Measurements from ENCODE around the gene ETV3. TPM values are rescaled to one million over a fixed set of nuclear protein-coding genes. Genes with fewer than 3 reads are reported as not detected.
A peak's percentile ranks its signal among the peaks of the same experiment; 100 is the strongest.
"Not testable (repeated sequence)": the region's sequence is repeated elsewhere in the genome, so short reads cannot be mapped to it uniquely, and the experiment has no call there.

ETV3 gene
- total and polyA plus RNA-seq, 10 of the 15 experiments (the other 5 are each of a cell fraction or from before 2014, with no cell fraction given), result 1.7 to 13.8 (median 7.2) TPM

GRCh38 chr1:157098987-157099632 is 39.1 kb downstream of the ETV3 start:
- peak; percentile 52 for ATAC-seq
- H4K20me1 ChIP-seq (ENCODE audit: control insufficient read depth, insufficient read depth); BruUV-seq (replicated peaks); H3K27ac ChIP-seq (ENCODE audit: control insufficient read depth, insufficient read depth); H3K4me1 ChIP-seq (ENCODE audit: control insufficient read depth, insufficient read depth, low read length); intact Hi-C loops (cut with micrococcal nuclease; ENCODE audit: unreplicated experiment); H3K4me2 ChIP-seq (ENCODE audit: control insufficient read depth, insufficient read depth); H3K36me3 ChIP-seq (ENCODE audit: control insufficient read depth in 2 of 2, insufficient read depth in 2 of 2, low read length in 1 of 2); FAIRE-seq; H3K9me3 ChIP-seq (replicated peaks; ENCODE audit: control insufficient read depth, insufficient read depth, low read length); H3K27me3 ChIP-seq (replicated peaks in 1 of 2; ENCODE audit: control insufficient read depth in 2 of 2, insufficient read depth in 2 of 2, low read length in 1 of 2); H3K9ac ChIP-seq (ENCODE audit: control insufficient read depth, insufficient read depth, low read length); H3K4me3 ChIP-seq; H3K79me2 ChIP-seq (ENCODE audit: control insufficient read depth, insufficient read depth, low read length); DNase-seq (ENCODE audit: low read depth, low spot score): not testable (repeated sequence)
- ChIA-PET RAD21 (ENCODE audit: unreplicated experiment) (interaction anchor here (0.5 to 2.0 kb wide), 7 partner anchors 8 to 69 kb away, joined by 3 to 9 read pairs (median 3); no protein-coding TSS in a partner anchor), SMC1A (ENCODE audit: uncharacterized antibody, unreplicated experiment) (interaction anchor here (0.7 to 1.9 kb wide), 7 partner anchors 9 to 148 kb away, joined by 3 to 7 read pairs (median 3); no protein-coding TSS in a partner anchor), POLR2A (interaction anchor here (1.5 kb wide), 1 partner anchor 49 kb away, joined by 3 read pairs; no protein-coding TSS in a partner anchor), CTCF (interaction anchor here (1.2 to 6.4 kb wide), 4 partner anchors 9 to 64 kb away, joined by 3 to 41 read pairs (median 11); no protein-coding TSS in a partner anchor)
- in situ Hi-C loops (cut with MboI), result loop anchor here (10.0 kb wide), 1 partner anchor 396 kb away; no protein-coding TSS in a partner anchor
- TF ChIP-seq HDGF (IDR thresholded peaks at IDR 0.05), result peak; percentile 60; the same call in 1 of the 2 replicates
- 41% methylated on average over 15 of the region's 17 CpGs for WGBS (ENCODE audit: insufficient coverage, insufficient replicate concordance, low lambda C conversion rate, missing lambda C conversion rate)
- peak overlapping the region; percentile 39 for H2AFZ ChIP-seq (ENCODE audit: control insufficient read depth, low read depth, low read length)

DNA sequence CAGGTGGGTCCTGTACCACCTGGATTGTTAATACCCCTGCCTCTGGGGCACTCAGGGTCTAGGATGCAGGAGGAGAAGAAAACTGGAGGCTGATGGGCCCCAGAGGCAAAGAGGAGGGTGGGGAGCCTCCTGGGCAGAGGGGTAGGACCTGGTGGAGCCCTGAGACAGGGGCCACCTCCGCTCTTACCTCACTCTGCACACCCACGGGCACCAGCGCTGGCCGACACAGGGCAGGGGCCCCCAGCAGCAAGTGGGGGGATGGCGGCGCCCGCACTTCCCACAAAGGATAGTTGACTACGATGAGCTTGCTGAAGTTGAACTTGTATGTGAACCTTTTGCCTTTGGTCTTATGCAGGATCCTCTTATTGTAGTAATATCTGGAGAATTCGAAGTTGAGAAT is 39.7 kb downstream of the ETV3 start:
- POLR2A ChIA-PET, result interaction anchor here (1.5 kb wide), 1 partner anchor 50 kb away, joined by 3 read pairs; no protein-coding TSS in a partner anchor
- ATAC-seq (no peak), DNase-seq (ENCODE audit: low read depth, low spot score) (no peak), FAIRE-seq (no peak)
- TF ChIP-seq CHD1 (IDR thresholded peaks at IDR 0.05; ENCODE audit: low read depth, low read length), result no peak
- TF ChIP-seq, protein P1, sequence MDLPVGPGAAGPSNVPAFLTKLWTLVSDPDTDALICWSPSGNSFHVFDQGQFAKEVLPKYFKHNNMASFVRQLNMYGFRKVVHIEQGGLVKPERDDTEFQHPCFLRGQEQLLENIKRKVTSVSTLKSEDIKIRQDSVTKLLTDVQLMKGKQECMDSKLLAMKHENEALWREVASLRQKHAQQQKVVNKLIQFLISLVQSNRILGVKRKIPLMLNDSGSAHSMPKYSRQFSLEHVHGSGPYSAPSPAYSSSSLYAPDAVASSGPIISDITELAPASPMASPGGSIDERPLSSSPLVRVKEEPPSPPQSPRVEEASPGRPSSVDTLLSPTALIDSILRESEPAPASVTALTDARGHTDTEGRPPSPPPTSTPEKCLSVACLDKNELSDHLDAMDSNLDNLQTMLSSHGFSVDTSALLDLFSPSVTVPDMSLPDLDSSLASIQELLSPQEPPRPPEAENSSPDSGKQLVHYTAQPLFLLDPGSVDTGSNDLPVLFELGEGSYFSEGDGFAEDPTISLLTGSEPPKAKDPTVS (IDR thresholded peaks at IDR 0.05; ENCODE audit: low read depth, low read length), result no peak
- no peak for TF ChIP-seq STAT1 (conservative IDR thresholded peaks at IDR 0.05)
- no peak for TF ChIP-seq SMAD5 (IDR thresholded peaks at IDR 0.05; ENCODE audit: low read depth)
- TF ChIP-seq GATAD2B (conservative IDR thresholded peaks at IDR 0.05; ENCODE audit: low read depth), result no peak
- Histone ChIP-seq H3K4me3 (no peak overlapping the region), H4K20me1 (ENCODE audit: control insufficient read depth, insufficient read depth) (no peaks in the 10 kb centered on the region), H3K9me3 (replicated peaks; ENCODE audit: control insufficient read depth, insufficient read depth, low read length) (no peaks in the 10 kb centered on the region), H3K9ac (ENCODE audit: control insufficient read depth, insufficient read depth, low read length) (no peak overlapping the region), H3K79me2 (ENCODE audit: control insufficient read depth, insufficient read depth, low read length) (no peaks in the 10 kb centered on the region), H3K27ac (ENCODE audit: control insufficient read depth, insufficient read depth) (no peak overlapping the region), H3K27me3 (replicated peaks in 1 of 2; ENCODE audit: control insufficient read depth in 2 of 2, insufficient read depth in 2 of 2, low read length in 1 of 2) (no peaks in the 10 kb centered on the region; a peak in 1 of 4 replicates), H3K4me2 (ENCODE audit: control insufficient read depth, insufficient read depth) (no peak overlapping the region), H3K4me1 (ENCODE audit: control insufficient read depth, insufficient read depth, low read length) (peaks cover 6% of the 10 kb centered on the region), H2AFZ (ENCODE audit: control insufficient read depth, low read depth, low read length) (no peak overlapping the region), H3K36me3 (ENCODE audit: control insufficient read depth in 2 of 2, insufficient read depth in 2 of 2, low read length in 1 of 2) (no peaks in the 10 kb centered on the region)
- no TSS peak for BruUV-seq (replicated peaks)
- 76% methylated on average over 9 of the region's 9 CpGs for WGBS (ENCODE audit: insufficient coverage, insufficient replicate concordance, low lambda C conversion rate, missing lambda C conversion rate)
- CTCF ChIA-PET, result interaction anchor here (1.9 to 6.4 kb wide), 3 partner anchors 8 to 57 kb away, joined by 6 to 41 read pairs (median 16); no protein-coding TSS in a partner anchor
- intact Hi-C loops (cut with micrococcal nuclease; ENCODE audit: unreplicated experiment) (no loop called here), in situ Hi-C loops (cut with MboI) (loop anchor here (10.0 kb wide), 1 partner anchor 396 kb away; no protein-coding TSS in a partner anchor)
- SMC1A ChIA-PET (ENCODE audit: uncharacterized antibody, unreplicated experiment), result interaction anchor here (0.7 to 1.5 kb wide), 5 partner anchors 8 to 148 kb away, joined by 3 to 4 read pairs (median 3); no protein-coding TSS in a partner anchor
- RAD21 ChIA-PET (ENCODE audit: unreplicated experiment), result interaction anchor here (0.7 to 2.0 kb wide), 3 partner anchors 8 to 58 kb away, joined by 3 to 9 read pairs (median 5); no protein-coding TSS in a partner anchor

Measured in GM12878 (cell line).